Measurements from ENCODE around the gene CTAG1B.

The CTAG1B gene

DNA sequence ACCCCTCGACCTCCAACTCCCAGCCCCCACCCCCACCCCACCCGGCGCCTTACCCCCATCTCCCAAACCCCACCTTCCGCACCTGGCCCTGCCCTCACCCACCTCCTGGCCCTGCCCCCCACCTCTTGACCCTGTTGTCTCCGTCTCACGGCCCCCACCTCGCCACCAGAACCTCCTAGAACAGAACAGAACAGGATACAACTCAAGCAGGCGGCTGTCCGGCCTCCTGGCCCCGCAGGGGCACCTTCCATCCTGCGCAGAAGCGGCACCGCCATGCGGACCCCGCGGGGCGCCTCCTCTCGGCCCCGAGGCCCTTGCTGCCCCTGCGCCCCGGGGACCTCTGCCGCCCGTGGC, 33.9 kb upstream of the CTAG1B start:
- H3K27ac ChIP-seq (replicated peaks; ENCODE audit: low read length): no peak overlapping the region
- no CpG with 5 or more reads among the region's 23 CpGs for WGBS, 2 donors (ENCODE audit: extremely low coverage in 2 of 2, insufficient read length in 2 of 2, insufficient replicate concordance in 1 of 2)
- H3K36me3 ChIP-seq (replicated peaks in 1 of 2; ENCODE audit: control insufficient read depth in 2 of 2, insufficient read depth in 2 of 2, low read length in 2 of 2): no peaks in the 10 kb centered on the region
- H3K9me3 ChIP-seq (replicated peaks in 1 of 2; ENCODE audit: control insufficient read depth in 2 of 2, insufficient read depth in 1 of 2, low read depth in 1 of 2, low read length in 2 of 2): no peaks in the 10 kb centered on the region
- no peak overlapping the region for H3K14ac ChIP-seq (ENCODE audit: low read length)
- H2AK5ac ChIP-seq (ENCODE audit: low read depth, low read length): no peak overlapping the region
- no peak overlapping the region for H4K91ac ChIP-seq (ENCODE audit: low read depth, low read length, poor library complexity)
- H3K4me3 ChIP-seq (ENCODE audit: low read length in 2 of 2): no peak overlapping the region
- no peak overlapping the region for H2BK15ac ChIP-seq (ENCODE audit: low read length)
- peaks cover 0 to 2% of the 10 kb centered on the region in 2 donors for H3K4me1 ChIP-seq (ENCODE audit: control insufficient read depth in 2 of 2, insufficient read depth in 1 of 2, low read depth in 1 of 2, low read length in 2 of 2)
- no peaks in the 10 kb centered on the region for H3K79me1 ChIP-seq (ENCODE audit: low read depth, low read length)
- DNase-seq (ENCODE audit: low spot score): no peak
- H3K18ac ChIP-seq (ENCODE audit: low read length): no peak overlapping the region
- H2BK12ac ChIP-seq (ENCODE audit: low read length): no peak overlapping the region
- H3K4me2 ChIP-seq (ENCODE audit: insufficient read depth, low read length, poor library complexity, severe bottlenecking): no peak overlapping the region
- H3K27me3 ChIP-seq (ENCODE audit: control insufficient read depth in 3 of 3, insufficient read depth in 3 of 3, low read depth in 1 of 3, low read length in 3 of 3): peaks cover 0 to 11% (median 0%) of the 10 kb centered on the region in 3 experiments
- no peak overlapping the region for H2AFZ ChIP-seq (ENCODE audit: low read length)
- no peak overlapping the region for H3K23ac ChIP-seq (ENCODE audit: low read depth, low read length, poor library complexity)
- H4K8ac ChIP-seq (ENCODE audit: low read depth, low read length): no peak overlapping the region
- no peak overlapping the region for H2BK5ac ChIP-seq (ENCODE audit: low read length)
- no peak overlapping the region for H2BK120ac ChIP-seq (ENCODE audit: low read depth, low read length)
- no peak overlapping the region for H3K9ac ChIP-seq (ENCODE audit: low read depth, low read length, poor library complexity)
- no peak overlapping the region for H3K4ac ChIP-seq (ENCODE audit: low read length)

DNA sequence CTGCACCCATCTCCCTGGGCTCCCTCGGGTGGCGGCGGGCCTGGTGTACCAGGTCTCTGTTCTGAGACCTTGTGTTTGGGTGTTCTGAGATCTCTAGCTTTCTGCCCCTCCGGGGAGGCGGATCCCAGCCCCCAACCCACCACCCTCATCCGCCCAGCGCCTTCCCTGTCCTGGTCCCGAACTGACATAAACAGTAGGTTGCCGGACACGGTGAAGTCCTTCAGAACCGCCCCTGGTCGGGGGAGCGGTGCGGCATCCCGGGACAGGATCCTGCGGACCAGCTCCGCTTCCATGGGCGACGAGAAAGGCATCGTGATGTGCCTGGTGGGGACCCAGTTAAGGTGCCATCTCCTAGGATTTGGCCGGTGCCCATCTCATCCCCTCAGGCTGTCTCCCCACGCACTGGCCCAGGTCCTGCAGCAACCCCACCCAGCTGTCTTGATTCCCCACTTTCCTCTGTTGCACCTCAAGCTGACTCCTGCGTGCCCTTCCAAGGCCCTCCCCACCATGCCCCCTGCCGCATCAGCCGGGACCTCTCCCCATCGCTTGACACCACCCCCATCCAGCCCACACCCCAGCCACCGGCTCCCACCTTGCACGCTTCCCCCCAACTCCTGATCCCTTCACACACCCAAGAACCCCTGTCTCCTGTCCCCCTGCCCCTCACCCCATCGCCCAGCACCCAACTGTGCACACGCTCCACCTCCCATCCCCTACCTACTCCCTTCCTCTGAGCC, 33.4 kb upstream of the CTAG1B start:
- Histone ChIP-seq H2BK5ac (ENCODE audit: low read length) (no peak overlapping the region), H3K14ac (ENCODE audit: low read length) (no peak overlapping the region), H3K79me1 (ENCODE audit: low read depth, low read length) (no peaks in the 10 kb centered on the region), H3K9me3 (replicated peaks in 1 of 2; ENCODE audit: control insufficient read depth in 2 of 2, insufficient read depth in 1 of 2, low read depth in 1 of 2, low read length in 2 of 2) (no peaks in the 10 kb centered on the region), H3K23ac (ENCODE audit: low read depth, low read length, poor library complexity) (no peak overlapping the region), H3K27me3 (ENCODE audit: control insufficient read depth in 3 of 3, insufficient read depth in 3 of 3, low read depth in 1 of 3, low read length in 3 of 3) (peaks cover 0 to 11% (median 0%) of the 10 kb centered on the region in 3 experiments), H3K4ac (ENCODE audit: low read length) (no peak overlapping the region), H3K9ac (ENCODE audit: low read depth, low read length, poor library complexity) (no peak overlapping the region), H3K4me1 (ENCODE audit: control insufficient read depth in 2 of 2, insufficient read depth in 1 of 2, low read depth in 1 of 2, low read length in 2 of 2) (peaks cover 0 to 2% of the 10 kb centered on the region in 2 donors), H2BK15ac (ENCODE audit: low read length) (no peak overlapping the region), H3K4me2 (ENCODE audit: insufficient read depth, low read length, poor library complexity, severe bottlenecking) (no peak overlapping the region), H2AFZ (ENCODE audit: low read length) (no peak overlapping the region), H2BK120ac (ENCODE audit: low read depth, low read length) (no peak overlapping the region), H4K8ac (ENCODE audit: low read depth, low read length) (no peak overlapping the region), H4K91ac (ENCODE audit: low read depth, low read length, poor library complexity) (no peak overlapping the region), H3K36me3 (replicated peaks in 1 of 2; ENCODE audit: control insufficient read depth in 2 of 2, insufficient read depth in 2 of 2, low read length in 2 of 2) (no peaks in the 10 kb centered on the region), H3K18ac (ENCODE audit: low read length) (no peak overlapping the region), H3K4me3 (ENCODE audit: low read length in 2 of 2) (no peak overlapping the region), H3K27ac (replicated peaks; ENCODE audit: low read length) (no peak overlapping the region), H2AK5ac (ENCODE audit: low read depth, low read length) (no peak overlapping the region), H2BK12ac (ENCODE audit: low read length) (no peak overlapping the region)
- no CpG with 5 or more reads among the region's 30 CpGs for WGBS, 2 donors (ENCODE audit: extremely low coverage in 2 of 2, insufficient read length in 2 of 2, insufficient replicate concordance in 1 of 2)
- DNase-seq (ENCODE audit: low spot score): no peak

DNA sequence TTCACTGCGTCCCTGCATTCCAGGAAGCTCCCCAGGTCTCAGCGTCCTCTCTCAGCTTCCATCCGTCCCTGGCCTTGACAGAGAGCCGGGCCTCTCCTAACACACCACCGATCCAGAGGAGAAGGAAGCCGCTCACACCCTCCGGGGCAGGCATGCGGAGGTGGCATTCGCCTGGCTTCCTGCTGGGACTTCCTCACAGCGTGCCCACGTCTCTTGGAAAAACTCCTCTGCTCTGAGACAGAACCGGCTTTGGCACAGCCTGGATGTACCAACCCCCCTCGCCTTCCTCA, 31.1 kb upstream of the CTAG1B start:
- Histone ChIP-seq H3K9ac (ENCODE audit: low read depth, low read length, poor library complexity) (no peak overlapping the region), H3K14ac (ENCODE audit: low read length) (no peak overlapping the region), H2AK5ac (ENCODE audit: low read depth, low read length) (no peak overlapping the region), H3K4me2 (ENCODE audit: insufficient read depth, low read length, poor library complexity, severe bottlenecking) (no peak overlapping the region), H3K4me1 (ENCODE audit: control insufficient read depth in 2 of 2, insufficient read depth in 1 of 2, low read depth in 1 of 2, low read length in 2 of 2) (peaks cover 0 to 2% of the 10 kb centered on the region in 2 donors), H3K9me3 (replicated peaks in 1 of 2; ENCODE audit: control insufficient read depth in 2 of 2, insufficient read depth in 1 of 2, low read depth in 1 of 2, low read length in 2 of 2) (no peaks in the 10 kb centered on the region), H3K18ac (ENCODE audit: low read length) (no peak overlapping the region), H2BK5ac (ENCODE audit: low read length) (no peak overlapping the region), H2BK15ac (ENCODE audit: low read length) (no peak overlapping the region), H2BK120ac (ENCODE audit: low read depth, low read length) (no peak overlapping the region), H3K4ac (ENCODE audit: low read length) (no peak overlapping the region), H3K79me1 (ENCODE audit: low read depth, low read length) (no peaks in the 10 kb centered on the region), H4K91ac (ENCODE audit: low read depth, low read length, poor library complexity) (no peak overlapping the region), H2AFZ (ENCODE audit: low read length) (no peak overlapping the region), H2BK12ac (ENCODE audit: low read length) (no peak overlapping the region), H4K8ac (ENCODE audit: low read depth, low read length) (no peak overlapping the region), H3K4me3 (ENCODE audit: low read length in 2 of 2) (no peak overlapping the region), H3K36me3 (replicated peaks in 1 of 2; ENCODE audit: control insufficient read depth in 2 of 2, insufficient read depth in 2 of 2, low read length in 2 of 2) (no peaks in the 10 kb centered on the region), H3K27ac (replicated peaks; ENCODE audit: low read length) (no peak overlapping the region), H3K23ac (ENCODE audit: low read depth, low read length, poor library complexity) (no peak overlapping the region), H3K27me3 (ENCODE audit: control insufficient read depth in 3 of 3, insufficient read depth in 3 of 3, low read depth in 1 of 3, low read length in 3 of 3) (peaks cover 0 to 8% (median 0%) of the 10 kb centered on the region in 3 experiments)
- no CpG with 5 or more reads among the region's 13 CpGs for WGBS, 2 donors (ENCODE audit: extremely low coverage in 2 of 2, insufficient read length in 2 of 2, insufficient replicate concordance in 1 of 2)
- no peak for DNase-seq (ENCODE audit: low spot score)

DNA sequence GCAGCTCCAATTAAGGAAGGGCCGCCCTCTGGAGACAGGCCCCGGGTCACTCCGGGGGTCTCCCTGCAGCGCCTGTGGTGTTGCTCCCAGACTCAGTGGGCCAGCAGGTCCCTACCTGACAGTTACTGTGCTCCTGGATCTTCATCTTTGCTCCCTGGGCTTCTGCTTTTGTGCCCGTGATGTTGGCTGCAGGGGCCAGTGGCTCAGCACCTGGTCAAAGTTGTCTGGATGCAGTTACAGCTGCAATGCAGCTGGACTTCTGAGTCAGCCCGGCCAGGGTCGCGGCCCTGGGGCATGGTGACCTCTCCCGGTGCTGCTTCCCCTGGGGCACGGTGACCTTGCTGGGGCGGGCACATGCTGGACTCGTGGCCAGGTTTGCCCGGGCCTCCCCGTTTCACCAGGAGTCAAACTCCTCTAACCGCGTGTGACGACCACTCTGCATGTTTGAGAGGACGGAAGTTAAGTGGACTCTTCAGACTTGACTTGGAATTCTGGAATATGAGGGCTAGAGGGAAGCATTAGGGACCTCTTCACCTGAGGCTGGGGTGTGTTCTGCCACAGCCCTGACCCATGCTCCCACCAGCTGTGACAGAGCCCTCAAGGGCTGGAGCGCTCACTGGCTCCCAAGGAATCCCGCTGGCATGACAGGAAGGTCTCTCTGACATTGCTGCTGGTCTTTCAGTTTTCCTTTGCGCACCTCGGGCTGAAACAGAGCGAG, 30.6 kb upstream of the CTAG1B start:
- Histone ChIP-seq H2BK15ac (ENCODE audit: low read length) (no peak overlapping the region), H3K4me2 (ENCODE audit: insufficient read depth, low read length, poor library complexity, severe bottlenecking) (no peak overlapping the region), H3K18ac (ENCODE audit: low read length) (no peak overlapping the region), H3K79me1 (ENCODE audit: low read depth, low read length) (no peaks in the 10 kb centered on the region), H3K23ac (ENCODE audit: low read depth, low read length, poor library complexity) (no peak overlapping the region), H2BK120ac (ENCODE audit: low read depth, low read length) (no peak overlapping the region), H4K8ac (ENCODE audit: low read depth, low read length) (no peak overlapping the region), H3K27ac (replicated peaks; ENCODE audit: low read length) (no peak overlapping the region), H3K36me3 (replicated peaks in 1 of 2; ENCODE audit: control insufficient read depth in 2 of 2, insufficient read depth in 2 of 2, low read length in 2 of 2) (no peaks in the 10 kb centered on the region), H3K14ac (ENCODE audit: low read length) (no peak overlapping the region), H3K27me3 (ENCODE audit: control insufficient read depth in 3 of 3, insufficient read depth in 3 of 3, low read depth in 1 of 3, low read length in 3 of 3) (peaks cover 0 to 8% (median 0%) of the 10 kb centered on the region in 3 experiments), H2AFZ (ENCODE audit: low read length) (no peak overlapping the region), H3K4ac (ENCODE audit: low read length) (no peak overlapping the region), H2BK12ac (ENCODE audit: low read length) (no peak overlapping the region), H3K9me3 (replicated peaks in 1 of 2; ENCODE audit: control insufficient read depth in 2 of 2, insufficient read depth in 1 of 2, low read depth in 1 of 2, low read length in 2 of 2) (no peaks in the 10 kb centered on the region), H2BK5ac (ENCODE audit: low read length) (no peak overlapping the region), H2AK5ac (ENCODE audit: low read depth, low read length) (no peak overlapping the region), H4K91ac (ENCODE audit: low read depth, low read length, poor library complexity) (no peak overlapping the region), H3K9ac (ENCODE audit: low read depth, low read length, poor library complexity) (no peak overlapping the region), H3K4me3 (ENCODE audit: low read length in 2 of 2) (no peak overlapping the region), H3K4me1 (ENCODE audit: control insufficient read depth in 2 of 2, insufficient read depth in 1 of 2, low read depth in 1 of 2, low read length in 2 of 2) (peaks cover 0 to 2% of the 10 kb centered on the region in 2 donors)
- WGBS, 2 donors (ENCODE audit: extremely low coverage in 2 of 2, insufficient read length in 2 of 2, insufficient replicate concordance in 1 of 2): no CpG with 5 or more reads among the region's 23 CpGs
- no peak for DNase-seq (ENCODE audit: low spot score)
